Measurements from ENCODE around the gene PTOV1.

DNA sequence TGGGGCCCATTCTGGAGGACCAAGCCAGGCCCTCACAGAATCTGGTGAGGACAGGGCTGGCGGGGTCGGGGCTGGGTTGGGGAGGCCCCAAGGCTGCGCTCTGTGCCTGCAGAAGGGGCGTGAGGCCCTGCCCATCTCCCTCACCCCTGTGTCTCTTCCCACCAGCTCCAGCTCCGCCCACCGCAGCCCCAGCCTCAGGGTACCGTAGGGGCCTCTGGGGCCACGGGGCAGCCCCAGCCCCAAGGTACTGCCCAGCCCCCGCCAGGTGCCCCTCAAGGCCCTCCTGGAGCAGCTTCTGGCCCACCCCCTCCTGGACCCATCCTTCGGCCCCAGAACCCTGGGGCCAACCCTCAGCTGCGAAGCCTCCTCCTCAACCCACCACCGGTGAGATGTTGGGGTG lies 15.4 kb upstream of the PTOV1 start:
- TF ChIP-seq, protein P1, sequence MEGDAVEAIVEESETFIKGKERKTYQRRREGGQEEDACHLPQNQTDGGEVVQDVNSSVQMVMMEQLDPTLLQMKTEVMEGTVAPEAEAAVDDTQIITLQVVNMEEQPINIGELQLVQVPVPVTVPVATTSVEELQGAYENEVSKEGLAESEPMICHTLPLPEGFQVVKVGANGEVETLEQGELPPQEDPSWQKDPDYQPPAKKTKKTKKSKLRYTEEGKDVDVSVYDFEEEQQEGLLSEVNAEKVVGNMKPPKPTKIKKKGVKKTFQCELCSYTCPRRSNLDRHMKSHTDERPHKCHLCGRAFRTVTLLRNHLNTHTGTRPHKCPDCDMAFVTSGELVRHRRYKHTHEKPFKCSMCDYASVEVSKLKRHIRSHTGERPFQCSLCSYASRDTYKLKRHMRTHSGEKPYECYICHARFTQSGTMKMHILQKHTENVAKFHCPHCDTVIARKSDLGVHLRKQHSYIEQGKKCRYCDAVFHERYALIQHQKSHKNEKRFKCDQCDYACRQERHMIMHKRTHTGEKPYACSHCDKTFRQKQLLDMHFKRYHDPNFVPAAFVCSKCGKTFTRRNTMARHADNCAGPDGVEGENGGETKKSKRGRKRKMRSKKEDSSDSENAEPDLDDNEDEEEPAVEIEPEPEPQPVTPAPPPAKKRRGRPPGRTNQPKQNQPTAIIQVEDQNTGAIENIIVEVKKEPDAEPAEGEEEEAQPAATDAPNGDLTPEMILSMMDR (IDR thresholded peaks at IDR 0.05; ENCODE audit: low read depth, low read length): no peak
- TF ChIP-seq EZH2phosphoT487 (IDR thresholded peaks at IDR 0.05; ENCODE audit: low read depth): no peak

All from OCI-LY3 (cell line).